A549 treated with Mapracorat at 1 μM for 4 hours (cell line): ENCODE data around the gene CCDC40. TPM values are rescaled to one million over a fixed set of nuclear protein-coding genes. Genes with fewer than 3 reads are reported as not detected.

ENCODE experiments used
- total RNA-seq: library from RNA; stranded (reverse); fragments of 200-300 nt; extraction: Qiagen RNA extraction; gene quantifications from 5 replicates; pipeline ENCODE4 v1.2.3, GENCODE V29; 2022

CCDC40 gene
- 6.7 to 7.9 TPM (median 7.2 TPM) in 5 replicates for total RNA-seq

GRCh38 chr17:80035937-80036714 lies at the start of gene CCDC40:
CCDC40 (plus strand) TSS chr17:80036642; CDS start chr17:80036663, 21 bp downstream.

GRCh38 chr17:80035687-80035936 lies 830 bp upstream of the CCDC40 start, which contains the start of gene TBC1D16:
TBC1D16 (minus strand) TSS chr17:80035872; CDS start chr17:80013547, 22,325 bp downstream.

GRCh38 chr17:80101011-80101945 lies 64.8 kb downstream of the CCDC40 start, which contains the start of gene GAA:
GAA (plus strand) TSS chr17:80101581; CDS start chr17:80104587, 3,006 bp downstream.

GRCh38 chr17:80147035-80147822 lies 110.8 kb downstream of the CCDC40 start, which contains the start of gene EIF4A3:
EIF4A3 (minus strand) TSS chr17:80147128; CDS start chr17:80146961, 167 bp downstream.

Other genes with a start within 250 kb of the CCDC40 start
- 9.4 to 18.3 TPM (median 16.9 TPM) in 5 replicates for gene CBX8, start 239.6 kb upstream of the CCDC40 start, total RNA-seq
- 26.8 to 38.7 TPM (median 35.5 TPM) in 5 replicates for gene CBX4, start 197.2 kb upstream of the CCDC40 start, total RNA-seq
- 7.7 to 11.8 TPM (median 11.8 TPM) in 5 replicates for gene TBC1D16, start 770 bp upstream of the CCDC40 start, total RNA-seq
- gene GAA, start 64.9 kb downstream of the CCDC40 start, total RNA-seq = 46.2 to 65.1 TPM (median 55.8 TPM) in 5 replicates
- gene EIF4A3, start 110.5 kb downstream of the CCDC40 start, total RNA-seq = 188 to 214 TPM (median 210 TPM) in 5 replicates
- gene CARD14, start 133.4 kb downstream of the CCDC40 start, total RNA-seq = 0.11 to 0.50 TPM (median 0.30 TPM) in 5 replicates
- gene SGSH, start 183.7 kb downstream of the CCDC40 start, total RNA-seq = 20.3 to 27.7 TPM (median 25.5 TPM) in 5 replicates
- 10.8 to 17.9 TPM (median 15.5 TPM) in 5 replicates for gene SLC26A11, start 183.8 kb downstream of the CCDC40 start, total RNA-seq
- 56.4 to 65.4 TPM (median 62.4 TPM) in 5 replicates for gene RNF213, start 224.2 kb downstream of the CCDC40 start, total RNA-seq